ENCODE data around the gene TSHZ3. TPM values are rescaled to one million over a fixed set of nuclear protein-coding genes. Genes with fewer than 3 reads are reported as not detected.

TSHZ3 gene
- polyA plus RNA-seq, 1 donor from 2014 or later, result 2.4 TPM

GRCh38 chr19:31299665-31300064 lies 49.6 kb downstream of the TSHZ3 start:
- no peaks in the 10 kb centered on the region for H3K9me2 ChIP-seq (ENCODE audit: insufficient read depth, low read length)
- H3K9ac ChIP-seq (ENCODE audit: low read length), result no peak overlapping the region
- H3K79me2 ChIP-seq (replicated peaks; ENCODE audit: insufficient read depth, low read length), result no peaks in the 10 kb centered on the region
- no peaks in the 10 kb centered on the region for H3K36me3 ChIP-seq (ENCODE audit: insufficient read depth, low read length)
- H3K27ac ChIP-seq (ENCODE audit: low read length), result no peak overlapping the region
- no peaks in the 10 kb centered on the region for H3K27me3 ChIP-seq (ENCODE audit: insufficient read depth, low read depth, low read length)
- no peak overlapping the region for H2AFZ ChIP-seq (ENCODE audit: low read depth, low read length)
- H3K9me3 ChIP-seq (ENCODE audit: low read length), result no peaks in the 10 kb centered on the region
- TF ChIP-seq EP300 (conservative IDR thresholded peaks at IDR 0.05; ENCODE audit: poor library complexity, severe bottlenecking) (no peak), MXI1 (conservative IDR thresholded peaks at IDR 0.05; ENCODE audit: poor library complexity, severe bottlenecking) (no peak), EZH2 (IDR thresholded peaks at IDR 0.05; ENCODE audit: borderline replicate concordance, insufficient read depth, low read length, poor library complexity, severe bottlenecking) (no peak), REST (IDR thresholded peaks at IDR 0.05; ENCODE audit: borderline replicate concordance) (no peak), SMC3 (conservative IDR thresholded peaks at IDR 0.05; ENCODE audit: poor library complexity) (no peak), RAD21 (conservative IDR thresholded peaks at IDR 0.05) (no peak), TAF1 (IDR thresholded peaks at IDR 0.05; ENCODE audit: low read depth) (no peak), CTCF (IDR thresholded peaks at IDR 0.05; ENCODE audit: poor library complexity, severe bottlenecking) (no peak), POLR2AphosphoS5 (IDR thresholded peaks at IDR 0.05) (no peak)
- H3F3A ChIP-seq (ENCODE audit: insufficient read depth, low read length, poor library complexity, severe bottlenecking), result no peaks in the 10 kb centered on the region
- H3K4me2 ChIP-seq (ENCODE audit: low read length), result no peak overlapping the region
- H4K20me1 ChIP-seq (ENCODE audit: insufficient read depth), result no peaks in the 10 kb centered on the region
- H3K4me3 ChIP-seq (ENCODE audit: low read length), result no peak overlapping the region

GRCh38 chr19:31297991-31298390 lies 51.2 kb downstream of the TSHZ3 start:
- TF ChIP-seq MXI1 (conservative IDR thresholded peaks at IDR 0.05; ENCODE audit: poor library complexity, severe bottlenecking) (no peak), EP300 (conservative IDR thresholded peaks at IDR 0.05; ENCODE audit: poor library complexity, severe bottlenecking) (no peak), TAF1 (IDR thresholded peaks at IDR 0.05; ENCODE audit: low read depth) (no peak), SMC3 (conservative IDR thresholded peaks at IDR 0.05; ENCODE audit: poor library complexity) (no peak), CTCF (IDR thresholded peaks at IDR 0.05; ENCODE audit: poor library complexity, severe bottlenecking) (no peak), RAD21 (conservative IDR thresholded peaks at IDR 0.05) (no peak), REST (IDR thresholded peaks at IDR 0.05; ENCODE audit: borderline replicate concordance) (no peak), POLR2AphosphoS5 (IDR thresholded peaks at IDR 0.05) (no peak), EZH2 (IDR thresholded peaks at IDR 0.05; ENCODE audit: borderline replicate concordance, insufficient read depth, low read length, poor library complexity, severe bottlenecking) (no peak)
- Histone ChIP-seq H3K27ac (ENCODE audit: low read length) (no peak overlapping the region), H3K27me3 (ENCODE audit: insufficient read depth, low read depth, low read length) (no peaks in the 10 kb centered on the region), H3K9me3 (ENCODE audit: low read length) (no peaks in the 10 kb centered on the region), H4K20me1 (ENCODE audit: insufficient read depth) (no peaks in the 10 kb centered on the region), H3K36me3 (ENCODE audit: insufficient read depth, low read length) (no peaks in the 10 kb centered on the region), H3K9me2 (ENCODE audit: insufficient read depth, low read length) (no peaks in the 10 kb centered on the region), H3F3A (ENCODE audit: insufficient read depth, low read length, poor library complexity, severe bottlenecking) (no peaks in the 10 kb centered on the region), H2AFZ (ENCODE audit: low read depth, low read length) (no peak overlapping the region), H3K4me3 (ENCODE audit: low read length) (no peak overlapping the region), H3K4me2 (ENCODE audit: low read length) (no peak overlapping the region), H3K9ac (ENCODE audit: low read length) (no peak overlapping the region), H3K79me2 (replicated peaks; ENCODE audit: insufficient read depth, low read length) (no peaks in the 10 kb centered on the region)
